AG20443 (cell line): ENCODE results near the gene HOXB6.

Experiments used
- DNase-seq: peaks from one replicate; pipeline ENCODE4 v3.0.0; 2012; ENCODE audit warnings: low spot score, mixed read lengths

HOXB6 gene

GRCh38 chr17:48609759-48610281, 5.0 kb upstream of the HOXB6 start:
- DNase-seq, result no peak

GRCh38 chr17:48609033-48609432, 4.2 kb upstream of the HOXB6 start:
- no peak for DNase-seq

DNA sequence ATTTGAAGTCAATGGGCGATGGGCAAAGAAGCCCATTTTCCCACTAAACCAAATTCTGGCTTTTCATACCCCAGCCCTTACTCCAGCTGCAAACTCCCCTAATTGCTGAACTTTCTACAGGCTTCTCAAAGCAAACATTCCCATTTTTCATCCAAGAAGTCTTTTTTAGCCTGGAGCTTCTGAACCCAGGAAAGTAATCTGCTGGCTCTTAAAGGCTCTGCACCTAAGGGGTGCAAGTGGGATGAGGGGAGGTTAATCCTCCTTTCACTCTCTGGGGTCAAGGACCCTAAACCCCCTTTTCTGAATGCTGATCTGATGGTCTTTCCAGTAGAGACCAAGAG, 3.7 kb upstream of the HOXB6 start:
- DNase-seq, result no peak

- no peak for DNase-seq
Observed at GRCh38 chr17:48606892-48607614, 2.3 kb upstream of the HOXB6 start.

GRCh38 chr17:48605991-48606891, 1.5 kb upstream of the HOXB6 start:
- DNase-seq, result no peak

DNA sequence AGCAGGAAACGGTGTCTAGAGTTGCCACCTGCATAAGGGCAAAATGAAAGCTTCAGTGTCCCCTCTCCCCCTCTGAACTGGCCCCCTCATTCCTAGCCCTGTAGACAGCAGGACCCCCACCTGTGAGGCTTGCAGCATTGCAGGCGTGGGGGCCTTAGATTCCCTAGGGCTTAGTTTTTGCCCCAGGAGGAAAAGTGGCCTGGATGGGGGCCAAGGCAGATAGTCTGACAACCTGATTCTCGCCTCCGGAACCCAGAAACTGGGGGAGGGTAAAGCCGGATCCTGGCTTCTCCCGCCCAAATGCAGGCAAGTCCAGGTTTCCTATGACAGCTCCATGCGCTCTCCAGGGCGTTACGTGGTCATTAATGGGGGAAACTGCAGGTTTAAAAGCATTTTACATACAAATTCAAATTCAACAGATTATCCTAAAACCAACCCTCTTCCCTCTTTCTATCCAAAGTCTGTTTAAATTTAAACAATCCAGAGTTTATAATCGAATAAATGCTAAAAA, 678 bp upstream of the HOXB6 start:
- no peak for DNase-seq

GRCh38 chr17:48603959-48604769, 622 bp downstream of the HOXB6 start:
- peak; percentile 45 for DNase-seq

DNA sequence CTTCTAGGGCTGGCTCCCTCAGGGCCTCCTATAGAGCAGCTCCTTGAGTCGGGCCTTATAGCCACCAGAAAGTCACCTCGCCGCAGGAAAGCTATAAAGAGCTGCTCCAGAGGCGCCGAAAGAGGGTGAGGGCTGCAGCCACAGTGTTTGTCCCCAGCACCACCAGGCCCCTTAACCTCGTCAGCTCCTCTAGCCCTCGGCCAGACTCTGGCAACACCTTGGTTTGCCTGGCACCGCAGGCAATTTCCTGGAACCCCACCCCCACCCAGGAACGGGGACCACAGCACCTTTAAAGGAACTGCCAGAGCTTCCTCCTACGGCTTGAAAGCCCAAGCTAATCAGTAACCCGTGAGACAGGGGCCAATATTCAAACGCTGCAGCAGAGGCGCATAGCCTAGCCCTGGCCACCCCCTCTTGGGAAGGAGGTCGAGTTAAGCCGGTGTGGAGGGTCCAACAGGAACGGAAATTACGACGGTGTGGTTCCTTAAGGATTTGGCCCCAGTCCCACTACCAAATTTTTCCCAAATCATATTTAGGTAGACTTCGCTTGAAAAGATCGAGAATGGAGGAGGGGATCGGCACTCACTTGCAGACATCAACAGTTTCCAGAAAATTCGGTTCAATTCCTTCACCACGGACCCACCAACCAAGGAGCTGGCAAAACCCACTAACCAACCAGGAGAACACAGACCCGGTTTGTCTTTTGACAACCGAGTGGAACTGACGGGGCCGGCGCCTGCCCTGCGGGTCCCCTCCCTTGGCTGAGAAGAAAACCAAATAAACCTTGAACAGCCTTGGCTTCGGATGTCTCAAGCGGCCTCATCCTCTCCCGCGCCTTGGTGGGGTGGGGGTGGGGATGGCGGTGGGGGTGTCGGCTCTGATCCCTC, 3.0 kb downstream of the HOXB6 start:
- no peak for DNase-seq

- DNase-seq, result no peak
Observed at GRCh38 chr17:48601207-48601538, 3.6 kb downstream of the HOXB6 start.

DNA sequence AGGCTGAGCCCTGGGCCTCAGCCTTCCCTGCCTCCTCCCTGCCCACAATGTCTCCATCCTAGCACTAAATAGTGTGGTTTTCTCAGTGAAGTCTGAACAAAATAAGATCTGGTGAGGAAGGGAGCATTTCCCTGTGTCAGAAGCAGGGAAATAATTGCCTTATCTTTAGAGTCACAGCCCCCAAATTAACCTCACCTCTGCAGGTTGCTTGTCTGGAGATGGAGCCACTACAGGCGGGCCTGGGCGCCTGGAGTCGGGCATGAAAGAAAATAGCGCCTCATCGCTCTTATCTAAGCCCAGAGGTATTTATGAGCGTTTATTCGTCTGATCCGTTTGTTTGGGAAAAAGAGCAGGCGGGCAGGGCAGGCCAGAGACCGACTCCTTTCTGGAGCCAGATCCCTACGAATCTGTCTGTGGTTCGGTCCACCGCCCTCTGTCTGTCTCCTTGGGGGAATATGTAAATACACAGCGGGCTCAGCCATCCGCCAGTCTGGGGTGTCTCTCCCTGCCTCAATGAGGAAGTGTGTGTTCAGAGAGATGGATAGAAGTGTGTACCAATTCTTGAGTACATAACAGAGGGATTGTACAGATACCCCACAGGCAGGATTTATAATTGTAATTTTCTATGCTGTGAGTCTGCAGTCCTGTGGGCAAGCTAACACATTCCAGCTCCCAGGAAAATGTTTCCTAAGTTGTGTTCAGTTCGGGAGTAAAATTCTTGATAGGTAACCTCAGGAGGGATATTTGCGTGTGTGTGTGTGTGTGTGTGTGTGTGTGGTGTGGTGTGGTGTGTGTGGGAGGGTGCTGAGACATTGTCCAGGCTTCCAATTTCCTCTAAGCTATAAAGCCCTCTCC, 4.3 kb downstream of the HOXB6 start:
- DNase-seq, result no peak

DNA sequence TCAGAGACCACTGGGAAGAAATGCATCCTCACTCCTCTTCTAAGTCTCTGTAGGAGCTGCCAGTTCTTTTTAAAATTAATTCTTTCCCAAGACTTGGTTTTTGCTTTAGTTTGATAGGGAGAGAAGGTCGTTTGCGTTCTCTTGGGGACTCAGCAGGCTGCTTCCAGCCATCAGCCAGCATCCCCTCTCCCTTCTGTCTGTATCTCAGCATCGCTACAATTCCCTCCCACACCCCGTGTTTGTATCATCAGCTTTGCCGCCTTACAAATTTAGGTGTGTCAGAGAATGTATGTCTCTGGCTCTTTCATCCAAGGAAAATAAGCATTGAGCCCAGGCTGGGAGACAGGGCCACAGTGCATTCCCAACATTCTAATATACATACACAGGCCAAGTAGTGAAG, 5.4 kb downstream of the HOXB6 start:
- no peak for DNase-seq

GRCh38 chr17:48598736-48599135, 6.0 kb downstream of the HOXB6 start:
- no peak for DNase-seq

DNA sequence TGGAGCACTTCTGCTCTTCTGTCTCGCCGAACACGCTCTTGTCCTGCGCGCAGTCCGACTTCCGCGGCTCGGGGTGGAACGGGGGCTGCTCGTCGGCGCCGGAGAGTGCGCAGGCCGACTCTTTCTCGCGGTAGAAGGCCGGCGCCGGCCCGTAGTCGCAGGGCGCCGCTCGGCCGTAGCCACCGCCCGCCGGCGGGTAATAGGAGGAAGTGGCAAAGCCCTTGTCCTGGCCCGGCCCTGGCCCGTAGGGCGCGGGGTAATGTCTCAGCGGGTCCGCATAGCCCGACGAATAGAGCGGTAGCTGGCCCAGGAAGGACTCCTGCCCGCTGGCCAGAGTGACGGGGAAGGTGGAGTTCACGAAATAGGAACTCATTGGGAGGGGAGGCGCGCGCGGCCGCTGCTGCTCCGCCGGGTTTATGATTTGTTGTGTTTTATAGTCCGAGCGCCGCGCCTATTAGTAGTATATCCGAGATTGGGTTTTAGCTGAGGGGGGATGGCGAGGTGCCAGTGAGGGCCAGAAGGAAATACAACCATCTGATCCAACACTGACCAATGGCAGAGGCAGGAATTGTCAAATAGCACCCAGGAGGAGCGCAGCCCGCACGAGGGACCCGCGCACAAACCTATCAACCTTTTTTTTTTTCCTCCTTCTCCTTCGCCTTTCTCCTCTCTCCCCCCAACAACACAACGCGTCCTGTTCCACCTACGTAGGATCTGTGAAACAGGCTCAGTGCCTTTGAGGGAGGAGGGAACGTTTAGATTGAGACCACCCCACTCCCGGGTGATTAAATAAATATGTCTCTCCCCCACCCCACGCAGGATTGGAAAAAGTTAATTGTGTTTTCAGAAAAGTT, 6.8 kb downstream of the HOXB6 start:
- peak; percentile 68 for DNase-seq

DNA sequence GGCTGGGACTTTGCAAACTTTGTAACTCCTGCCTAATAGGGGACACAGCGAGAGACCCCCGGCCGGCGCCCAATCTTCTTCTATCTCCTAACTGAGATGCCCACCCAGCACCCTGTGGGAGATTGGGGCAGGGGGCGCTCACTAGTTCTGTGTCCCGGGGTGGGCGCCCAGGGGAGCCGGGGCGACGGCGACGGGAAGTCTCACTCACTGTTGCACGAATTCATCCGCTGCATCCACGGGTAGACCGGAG, 7.3 kb downstream of the HOXB6 start:
- DNase-seq, result no peak

DNA sequence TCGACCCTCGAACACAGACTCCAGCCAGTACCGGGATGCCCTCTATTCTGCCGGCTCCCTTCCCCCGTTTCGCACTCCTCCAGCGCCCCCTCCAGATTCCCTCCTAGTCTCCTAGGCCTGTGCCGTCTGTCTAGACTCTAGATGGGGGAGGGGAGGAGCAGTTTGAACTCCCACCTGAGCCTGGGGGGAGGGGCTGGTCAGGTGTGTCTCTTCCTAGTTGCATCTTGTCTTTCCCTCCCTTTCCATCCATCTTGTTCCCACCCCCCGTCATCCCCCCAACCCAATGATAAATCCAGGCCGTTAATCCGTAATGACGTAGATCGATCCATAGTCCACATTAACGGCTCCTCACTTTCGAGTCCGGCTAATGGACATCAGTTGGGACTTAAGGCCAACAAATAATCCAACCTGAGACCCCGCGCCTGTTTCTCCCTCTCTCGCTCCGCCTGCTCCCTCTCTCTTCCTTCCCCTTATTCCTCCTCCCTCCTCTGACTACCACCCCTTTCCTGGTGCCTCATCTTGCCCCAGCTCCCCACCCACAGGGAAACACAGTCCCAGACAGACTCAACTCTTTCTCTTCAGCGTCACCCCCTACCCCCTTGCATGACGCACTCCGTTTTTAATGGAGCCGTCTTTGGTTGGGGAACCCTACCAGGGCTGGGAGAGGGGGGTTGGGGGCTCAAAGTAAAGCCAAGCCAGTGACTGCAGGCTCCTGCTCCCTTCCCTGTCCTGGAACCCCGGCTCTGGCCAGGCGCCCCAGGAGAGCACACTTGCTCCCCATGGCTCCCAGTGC, 7.9 kb downstream of the HOXB6 start:
- DNase-seq, result no peak

DNA sequence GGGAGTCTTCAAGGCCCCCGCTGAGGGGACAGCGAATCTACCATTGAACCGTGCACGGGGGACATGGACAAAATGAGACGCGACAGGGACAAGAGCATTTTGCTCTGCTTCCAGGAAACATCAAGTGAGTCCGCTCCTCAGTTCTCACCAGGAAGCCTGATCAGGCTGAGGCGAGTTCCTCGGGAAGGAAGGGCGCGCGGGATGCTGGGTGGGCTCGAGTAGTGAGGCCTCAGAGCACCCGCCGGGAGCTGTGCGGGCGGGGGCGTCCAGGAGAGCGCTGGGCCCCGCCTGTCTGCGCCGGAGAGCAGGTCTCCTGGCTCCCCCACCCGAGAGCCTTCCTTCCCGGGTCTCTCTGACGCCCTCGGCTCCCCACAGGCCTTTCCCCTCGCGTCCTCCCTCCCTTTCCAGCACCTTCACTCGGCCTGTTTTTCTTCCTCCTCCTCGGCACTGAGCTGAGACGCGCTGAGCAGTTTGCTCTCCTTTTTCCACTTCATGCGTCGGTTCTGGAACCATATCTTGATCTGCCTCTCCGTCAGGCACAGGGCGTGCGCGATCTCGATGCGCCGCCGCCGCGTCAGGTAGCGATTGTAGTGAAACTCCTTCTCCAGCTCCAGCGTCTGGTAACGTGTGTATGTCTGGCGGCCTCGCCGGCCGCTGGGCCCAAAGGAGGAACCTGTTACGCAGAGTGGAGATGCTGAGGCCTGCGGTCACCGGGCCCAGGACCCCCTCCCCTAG, 8.6 kb downstream of the HOXB6 start:
- DNase-seq, result no peak

DNA sequence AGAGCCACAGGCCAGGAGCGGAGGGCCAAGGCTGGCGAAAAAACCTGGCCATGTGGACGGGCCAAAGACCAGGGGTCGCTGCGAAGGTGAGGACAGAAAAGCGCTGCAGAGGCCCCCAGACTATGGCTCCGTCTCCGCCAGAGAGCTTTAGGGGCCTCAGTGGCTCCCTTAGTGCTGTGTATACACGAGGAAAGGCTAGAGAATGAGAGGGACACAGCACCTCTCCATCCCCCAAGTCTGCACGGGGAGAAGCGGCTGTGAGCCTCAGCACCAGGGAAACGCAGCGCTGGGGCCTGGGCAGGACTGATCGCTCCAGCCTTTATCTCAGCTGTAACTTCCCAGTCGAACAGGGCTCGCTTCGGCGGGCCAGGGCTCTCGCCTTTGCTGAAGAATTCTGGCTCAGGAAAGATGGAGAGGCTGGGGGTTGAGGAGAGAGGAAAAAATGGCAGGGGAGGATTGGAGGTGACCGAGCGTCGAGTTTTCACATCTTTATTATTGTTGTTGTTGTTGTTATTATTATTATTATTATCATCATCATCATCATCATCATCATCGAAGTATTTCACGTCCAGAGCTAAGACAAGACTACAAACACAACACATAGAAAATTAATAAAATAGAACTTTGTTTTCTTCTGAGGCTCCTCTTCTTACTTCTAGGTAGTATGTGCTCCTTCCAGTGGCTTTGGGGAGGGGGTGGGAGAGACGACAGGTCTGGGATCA, 9.3 kb downstream of the HOXB6 start:
- no peak for DNase-seq
